Prostate gland (tissue), 2 donors: ENCODE results near the gene DTX1. TPM values are rescaled to one million over a fixed set of nuclear protein-coding genes. Genes with fewer than 3 reads are reported as not detected.

Source experiments
- DNase-seq: peaks from one replicate; pipeline ENCODE4 v3.0.0-alpha.2; 2019; ENCODE audit warnings: low spot score
- H3K27ac ChIP-seq, 2 donors: fragments of 200-600 bp; sonication (generic); 2 replicates each; pipeline ENCODE4 v1.5.1; 2017 to 2019
- H3K27me3 ChIP-seq: fragments of 200-600 bp; sonication (generic); replicated peaks from 2 replicates; pipeline ENCODE4 v1.5.1; 2019; ENCODE audit not compliant: insufficient read depth
- H3K36me3 ChIP-seq, 2 donors: fragments of 200-600 bp; sonication (generic); 1 replicate in 1 of 2; 2 replicates in 1 of 2; pipeline versions ENCODE4 v1.5.1 to v1.8.1; 2017 to 2019
- H3K4me1 ChIP-seq: fragments of 200-600 bp; sonication (generic); replicated peaks from 2 replicates; pipeline ENCODE4 v1.5.1; 2019
- H3K4me3 ChIP-seq, 2 donors: fragments of 200-600 bp; sonication (generic); 2 replicates each; pipeline ENCODE4 v1.5.1; 2017 to 2019
- H3K9me3 ChIP-seq: fragments of 200-600 bp; sonication (generic); 2 replicates; pipeline ENCODE4 v1.5.1; 2017
- CTCF ChIP-seq, 4 experiments: fragments of 200-600 bp in 2 of 4; fragments of 450-650 bp in 2 of 4; sonication (generic) in 2 of 4; IDR thresholded peaks; 1 replicate in 3 of 4; 2 replicates in 1 of 4; pipeline ENCODE4 v1.5.1; 2016 to 2019; ENCODE audit warnings: antibody characterized with exemption in 4 of 4, mild to moderate bottlenecking in 2 of 4, moderate library complexity in 2 of 4
- POLR2A ChIP-seq: fragments of 450-650 bp; IDR thresholded peaks from one replicate; pipeline ENCODE4 v1.6.1; 2016; ENCODE audit warnings: antibody characterized with exemption, mild to moderate bottlenecking
- POLR2AphosphoS5 ChIP-seq: sonication (generic); formaldehyde crosslinking; IDR thresholded peaks from one replicate; pipeline ENCODE4 v1.6.1; 2017; ENCODE audit warnings: antibody characterized with exemption
- WGBS: methylation state at CpG from one replicate; pipeline ENCODE4 v1.1.5; 2018; 5-methylcytosine and 5-hydroxymethylcytosine counted together
- intact Hi-C: fragments of 100-400 bp; cut with DNase I; formaldehyde crosslinking; loops from one replicate; pipeline ENCODE4 v1.14.2; 2022
- total RNA-seq, 2 donors: library from RNA; depleted of rRNA; stranded (reverse); fragments of >200 nt; gene quantifications; one replicate each; pipeline ENCODE4 v1.1.0, GENCODE V29; 2016

Gene DTX1
- total RNA-seq, 2 donors from 2014 or later = 2.6 to 21.2 TPM

- Histone ChIP-seq H3K4me1 (no peaks in the 10 kb centered on the region), H3K4me3 (no peak overlapping the region), H3K36me3 (no peaks in the 10 kb centered on the region), H3K27ac (no peak overlapping the region), H3K9me3 (no peaks in the 10 kb centered on the region), H3K27me3 (no peaks in the 10 kb centered on the region)
- WGBS = 38% methylated on average over 4 of the region's 4 CpGs
- no peak for TF ChIP-seq CTCF (IDR thresholded peaks at IDR 0.05)
- no peak for TF ChIP-seq POLR2A
- TF ChIP-seq POLR2AphosphoS5 = no peak
- intact Hi-C loops = no loop called here
- no peak for DNase-seq
Observed at GRCh38 chr12:113019025-113019424, 37.5 kb upstream of the DTX1 start.

- Histone ChIP-seq H3K4me1 (no peaks in the 10 kb centered on the region), H3K4me3 (no peak overlapping the region), H3K9me3 (no peaks in the 10 kb centered on the region), H3K27me3 (no peaks in the 10 kb centered on the region), H3K27ac (no peak overlapping the region), H3K36me3 (no peaks in the 10 kb centered on the region)
- WGBS = 89% methylated on average over 1 of the region's 1 CpG
- no peak for TF ChIP-seq POLR2AphosphoS5
- TF ChIP-seq POLR2A = no peak
- TF ChIP-seq CTCF (IDR thresholded peaks at IDR 0.05) = no peak
- intact Hi-C loops = loop anchor here (10.0 kb wide), 1 partner anchor 117 kb away; the partner anchor contains the start of gene OAS1
- no peak for DNase-seq
Observed at GRCh38 chr12:113021500-113021899, 35.0 kb upstream of the DTX1 start.

- no peak overlapping the region for H3K27ac ChIP-seq
- no peak overlapping the region for H3K4me3 ChIP-seq
- no peaks in the 10 kb centered on the region for H3K4me1 ChIP-seq
- no peaks in the 10 kb centered on the region for H3K36me3 ChIP-seq
- no peak for TF ChIP-seq POLR2A
- no peak for TF ChIP-seq CTCF (IDR thresholded peaks at IDR 0.05)
- no peak for TF ChIP-seq POLR2AphosphoS5
- no peak for DNase-seq
- no peaks in the 10 kb centered on the region for H3K9me3 ChIP-seq
- intact Hi-C loops = loop anchor here (10.0 kb wide), 1 partner anchor 118 kb away; the partner anchor contains the start of gene OAS1
- no peaks in the 10 kb centered on the region for H3K27me3 ChIP-seq
- 79% methylated on average over 3 of the region's 3 CpGs for WGBS
Observed at GRCh38 chr12:113022563-113023297, 33.8 kb upstream of the DTX1 start.

- H3K4me1 ChIP-seq = no peaks in the 10 kb centered on the region
- H3K27me3 ChIP-seq = no peaks in the 10 kb centered on the region
- 58% methylated on average over 4 of the region's 4 CpGs for WGBS
- intact Hi-C loops = loop anchor here (10.0 kb wide), 1 partner anchor 123 kb away; the partner anchor contains the start of gene OAS1
- no peak overlapping the region for H3K27ac ChIP-seq
- H3K9me3 ChIP-seq = no peaks in the 10 kb centered on the region
- DNase-seq = no peak
- no peaks in the 10 kb centered on the region for H3K36me3 ChIP-seq
- TF ChIP-seq POLR2AphosphoS5 = no peak
- TF ChIP-seq CTCF (IDR thresholded peaks at IDR 0.05) = no peak
- no peak for TF ChIP-seq POLR2A
- no peak overlapping the region for H3K4me3 ChIP-seq
Observed at GRCh38 chr12:113027726-113028125, 28.8 kb upstream of the DTX1 start.
